DND-41 (cell line): Measurements from ENCODE around the gene DACH2.

Experiments used
- ATAC-seq: fragments of 200-7000 bp; cut with Tn5 transposase; 3 replicates; pipeline ENCODE4 v1.9.1; 2021; ENCODE audit warnings: low read depth; ENCODE audit not compliant: insufficient read depth
- DNase-seq: peaks from one replicate; pipeline ENCODE4 v3.0.0-alpha.2; 2020
- H2AFZ ChIP-seq: 2 replicates; pipeline ENCODE4 v1.6.0; 2012; ENCODE audit warnings: low read depth, low read length
- H3K27ac ChIP-seq: 2 replicates; pipeline ENCODE4 v1.5.1; 2012; ENCODE audit warnings: low read length, inconsistent platforms
- H3K27me3 ChIP-seq: fragments of 200-600 bp; sonication (generic); 2 replicates; pipeline ENCODE4 v1.6.0; 2012; ENCODE audit warnings: low read length, mild to moderate bottlenecking, inconsistent platforms; ENCODE audit not compliant: insufficient read depth, poor library complexity
- H3K36me3 ChIP-seq: 2 replicates; pipeline ENCODE4 v1.5.1; 2012; ENCODE audit warnings: low read length, inconsistent platforms; ENCODE audit not compliant: insufficient read depth
- H3K4me1 ChIP-seq: 2 replicates; pipeline ENCODE4 v1.5.1; 2012; ENCODE audit warnings: mild to moderate bottlenecking, low read length; ENCODE audit not compliant: insufficient read depth
- H3K4me2 ChIP-seq: 2 replicates; pipeline ENCODE4 v1.6.0; 2012; ENCODE audit warnings: mild to moderate bottlenecking, moderate library complexity, low read length, inconsistent platforms; ENCODE audit not compliant: insufficient read depth
- H3K4me3 ChIP-seq, 2 experiments: fragments of 200-600 bp in 1 of 2; shearing (Covaris generic) in 1 of 2; 2 replicates each; pipeline ENCODE4 v1.5.1; 2012 to 2016; ENCODE audit warnings: inconsistent platforms in 2 of 2, low read length in 2 of 2, mild to moderate bottlenecking in 2 of 2, low read depth in 1 of 2, moderate library complexity in 1 of 2
- H3K79me2 ChIP-seq: 2 replicates; pipeline ENCODE4 v1.6.0; 2012; ENCODE audit warnings: low read length, inconsistent platforms; ENCODE audit not compliant: insufficient read depth
- H3K9ac ChIP-seq: 2 replicates; pipeline ENCODE4 v1.6.0; 2012; ENCODE audit warnings: low read depth, mild to moderate bottlenecking, inconsistent platforms, low read length, moderate library complexity
- H3K9me3 ChIP-seq: 2 replicates; pipeline ENCODE4 v1.5.1; 2012; ENCODE audit warnings: low read length, moderate library complexity, mild to moderate bottlenecking, inconsistent platforms; ENCODE audit not compliant: insufficient read depth, severe bottlenecking
- H4K20me1 ChIP-seq: 2 replicates; pipeline ENCODE4 v1.6.0; 2012; ENCODE audit warnings: low read length; ENCODE audit not compliant: insufficient read depth
- EZH2 ChIP-seq: IDR thresholded peaks from 3 replicates; pipeline ENCODE4 v1.6.1; 2012; ENCODE audit warnings: borderline replicate concordance, low read depth, mild to moderate bottlenecking, moderate library complexity, low read length, inconsistent platforms; ENCODE audit not compliant: severe bottlenecking
- TF ChIP-seq, protein P1 (sequence below): IDR thresholded peaks from 2 replicates; pipeline ENCODE4 v1.5.1; 2012; ENCODE audit warnings: borderline replicate concordance, low read length, moderate library complexity, mild to moderate bottlenecking; ENCODE audit not compliant: poor library complexity, severe bottlenecking; ENCODE audit errors: extremely low read depth

DACH2 gene

GRCh38 chrX:86747091-86747490, 598.8 kb downstream of the DACH2 start:
- no peak for ATAC-seq
- no peaks in the 10 kb centered on the region for H3K36me3 ChIP-seq
- H2AFZ ChIP-seq, result no peak overlapping the region

GRCh38 chrX:86805241-86805640, 657.0 kb downstream of the DACH2 start:
- H3K4me2 ChIP-seq, result no peak overlapping the region
- H3K9me3 ChIP-seq, result no peaks in the 10 kb centered on the region
- DNase-seq, result no peak
- no peaks in the 10 kb centered on the region for H4K20me1 ChIP-seq
- H3K79me2 ChIP-seq, result no peaks in the 10 kb centered on the region
- H3K4me1 ChIP-seq, result no peaks in the 10 kb centered on the region
- H2AFZ ChIP-seq, result no peak overlapping the region
- H3K9ac ChIP-seq, result no peak overlapping the region
- TF ChIP-seq EZH2, result no peak
- TF ChIP-seq, protein P1, sequence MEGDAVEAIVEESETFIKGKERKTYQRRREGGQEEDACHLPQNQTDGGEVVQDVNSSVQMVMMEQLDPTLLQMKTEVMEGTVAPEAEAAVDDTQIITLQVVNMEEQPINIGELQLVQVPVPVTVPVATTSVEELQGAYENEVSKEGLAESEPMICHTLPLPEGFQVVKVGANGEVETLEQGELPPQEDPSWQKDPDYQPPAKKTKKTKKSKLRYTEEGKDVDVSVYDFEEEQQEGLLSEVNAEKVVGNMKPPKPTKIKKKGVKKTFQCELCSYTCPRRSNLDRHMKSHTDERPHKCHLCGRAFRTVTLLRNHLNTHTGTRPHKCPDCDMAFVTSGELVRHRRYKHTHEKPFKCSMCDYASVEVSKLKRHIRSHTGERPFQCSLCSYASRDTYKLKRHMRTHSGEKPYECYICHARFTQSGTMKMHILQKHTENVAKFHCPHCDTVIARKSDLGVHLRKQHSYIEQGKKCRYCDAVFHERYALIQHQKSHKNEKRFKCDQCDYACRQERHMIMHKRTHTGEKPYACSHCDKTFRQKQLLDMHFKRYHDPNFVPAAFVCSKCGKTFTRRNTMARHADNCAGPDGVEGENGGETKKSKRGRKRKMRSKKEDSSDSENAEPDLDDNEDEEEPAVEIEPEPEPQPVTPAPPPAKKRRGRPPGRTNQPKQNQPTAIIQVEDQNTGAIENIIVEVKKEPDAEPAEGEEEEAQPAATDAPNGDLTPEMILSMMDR, result no peak
- H3K27me3 ChIP-seq, result no peaks in the 10 kb centered on the region
- no peak overlapping the region for H3K4me3 ChIP-seq
- H3K27ac ChIP-seq, result no peak overlapping the region
- ATAC-seq, result no peak
- no peaks in the 10 kb centered on the region for H3K36me3 ChIP-seq

More at GRCh38 chrX:86747091-86747490, 598.8 kb downstream of the DACH2 start:
- H3K9me3 ChIP-seq, result no peaks in the 10 kb centered on the region
- no peaks in the 10 kb centered on the region for H4K20me1 ChIP-seq
- TF ChIP-seq EZH2, result no peak
- TF ChIP-seq, protein P1, result no peak
- H3K4me3 ChIP-seq, result no peak overlapping the region
- no peak overlapping the region for H3K9ac ChIP-seq
- H3K4me1 ChIP-seq, result no peaks in the 10 kb centered on the region
- no peaks in the 10 kb centered on the region for H3K27me3 ChIP-seq
- no peak overlapping the region for H3K4me2 ChIP-seq
- DNase-seq, result no peak
- H3K27ac ChIP-seq, result no peak overlapping the region
- no peaks in the 10 kb centered on the region for H3K79me2 ChIP-seq

DNA sequence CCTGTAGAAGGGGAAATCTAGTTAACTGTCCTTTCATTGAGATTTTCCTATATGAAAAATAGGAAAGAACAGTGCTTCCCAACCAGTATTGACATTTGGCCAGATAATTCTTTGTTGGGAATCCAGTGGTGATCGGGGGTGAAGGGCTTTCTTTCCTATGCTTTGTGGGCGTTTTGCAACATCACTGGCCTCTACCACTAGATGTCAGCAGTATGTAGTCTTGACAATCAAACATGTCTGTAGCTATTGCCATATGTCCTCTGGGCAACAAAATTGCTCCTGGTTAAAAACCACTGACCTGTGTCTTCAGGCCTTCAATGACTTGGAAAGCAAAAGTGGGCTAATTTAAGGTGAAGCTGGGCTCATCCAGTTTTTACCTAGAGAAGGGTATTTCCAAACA, 658.5 kb downstream of the DACH2 start:
- no peaks in the 10 kb centered on the region for H3K36me3 ChIP-seq
- DNase-seq (no peak), ATAC-seq (no peak)
- no peak overlapping the region for H3K9ac ChIP-seq
- H3K27me3 ChIP-seq, result no peaks in the 10 kb centered on the region
- no peaks in the 10 kb centered on the region for H3K79me2 ChIP-seq
- H3K4me1 ChIP-seq, result no peaks in the 10 kb centered on the region
- H3K4me3 ChIP-seq, result no peak overlapping the region
- H2AFZ ChIP-seq, result no peak overlapping the region
- no peak overlapping the region for H3K4me2 ChIP-seq
- no peak overlapping the region for H3K27ac ChIP-seq
- TF ChIP-seq EZH2, result no peak
- TF ChIP-seq, protein P1, result peak; percentile 43
- H4K20me1 ChIP-seq, result no peaks in the 10 kb centered on the region
- no peaks in the 10 kb centered on the region for H3K9me3 ChIP-seq

- no peak overlapping the region for H2AFZ ChIP-seq
- H3K9ac ChIP-seq, result no peak overlapping the region
- H4K20me1 ChIP-seq, result no peaks in the 10 kb centered on the region
Observed at GRCh38 chrX:86809651-86810050, 661.4 kb downstream of the DACH2 start.

More at GRCh38 chrX:86809651-86810050, 661.4 kb downstream of the DACH2 start:
- DNase-seq (no peak), ATAC-seq (no peak)
- no peaks in the 10 kb centered on the region for H3K4me1 ChIP-seq
- no peaks in the 10 kb centered on the region for H3K79me2 ChIP-seq
- H3K27me3 ChIP-seq, result no peaks in the 10 kb centered on the region
- no peaks in the 10 kb centered on the region for H3K36me3 ChIP-seq
- H3K4me3 ChIP-seq, result no peak overlapping the region
- TF ChIP-seq, protein P1, result no peak
- TF ChIP-seq EZH2, result no peak
- H3K27ac ChIP-seq, result no peak overlapping the region
- no peaks in the 10 kb centered on the region for H3K9me3 ChIP-seq
- no peak overlapping the region for H3K4me2 ChIP-seq
